Esophagus squamous epithelium (tissue), 5 donors: Measurements from ENCODE around the gene CALML5. TPM values are rescaled to one million over a fixed set of nuclear protein-coding genes. Genes with fewer than 3 reads are reported as not detected.

Experiments
- DNase-seq: peaks from one replicate; lab custom pipeline; 2025; lab: John Stamatoyannopoulos, UW
- H3K27ac ChIP-seq, 4 donors: fragments of 200-600 bp; sonication (generic); one replicate each; pipeline ENCODE4 v1.5.1; 2016 to 2019; ENCODE audit warnings: mild to moderate bottlenecking in 1 of 4
- H3K27me3 ChIP-seq, 4 donors: fragments of 200-600 bp; sonication (generic); 1 replicate in 3 of 4; 2 replicates in 1 of 4; pipeline versions ENCODE4 v1.5.1 to v1.6.0; 2017 to 2021; ENCODE audit warnings: antibody characterized with exemption in 1 of 4
- H3K36me3 ChIP-seq, 3 donors: fragments of 200-600 bp; sonication (generic); one replicate each; pipeline ENCODE4 v1.5.1; 2016 to 2019
- H3K4me1 ChIP-seq, 3 donors: fragments of 200-600 bp; sonication (generic); one replicate each; pipeline ENCODE4 v1.5.1; 2017 to 2019
- H3K4me3 ChIP-seq, 4 donors: fragments of 200-600 bp; sonication (generic); 1 replicate in 3 of 4; 2 replicates in 1 of 4; pipeline ENCODE4 v1.5.1; 2016 to 2019; ENCODE audit warnings: mild to moderate bottlenecking in 2 of 4, moderate library complexity in 1 of 4
- H3K9me3 ChIP-seq, 3 donors: fragments of 200-600 bp; sonication (generic); one replicate each; pipeline ENCODE4 v1.5.1; 2016 to 2019
- CTCF ChIP-seq, 6 experiments: fragments of 450-650 bp in 4 of 6; fragments of 200-600 bp in 2 of 6; sonication (generic) in 2 of 6; IDR thresholded peaks; one replicate each; pipeline ENCODE4 v1.5.1; 2016 to 2019; ENCODE audit warnings: antibody characterized with exemption in 6 of 6, mild to moderate bottlenecking in 4 of 6, moderate library complexity in 4 of 6
- POLR2A ChIP-seq, 4 donors: fragments of 450-650 bp; IDR thresholded peaks; one replicate each; pipeline ENCODE4 v1.6.1; 2017; ENCODE audit warnings: antibody characterized with exemption in 4 of 4, mild to moderate bottlenecking in 4 of 4, moderate library complexity in 3 of 4
- whole genome bisulfite sequencing, 2 donors: methylation state at CpG; one replicate each; pipeline ENCODE4 v1.1.5; 2018; 5-methylcytosine and 5-hydroxymethylcytosine counted together
- intact Hi-C: fragments of 100-400 bp; cut with DNase I; formaldehyde crosslinking; loops from one replicate; pipeline ENCODE4 v1.15.0; 2022
- total RNA-seq, 4 donors: library from RNA; depleted of rRNA; stranded (reverse); fragments of >200 nt; gene quantifications; one replicate each; pipeline ENCODE4 v1.1.0, GENCODE V29; 2016
- donor health status: DM: yes; HTN: yes; CAD: no.

The CALML5 gene
- total RNA-seq, 4 donors from 2014 or later, result 14.5 to 148 (median 22.6) TPM

GRCh38 chr10:5523796-5524574 is 24.6 kb upstream of the CALML5 start:
- DNase-seq, result no peak
- 77 to 80% methylated on average over 7 to 11 of the region's 11 CpGs for WGBS, 2 donors
- Histone ChIP-seq H3K9me3 (no peaks in the 10 kb centered on the region), H3K27me3 (no peaks in the 10 kb centered on the region), H3K4me3 (peak overlapping the region in 3 of 4 donors; percentile 57 to 70 (median 60)), H3K4me1 (peaks cover 5 to 48% (median 6%) of the 10 kb centered on the region in 3 donors), H3K27ac (peak overlapping the region; percentile 88 to 93 (median 92)), H3K36me3 (no peaks in the 10 kb centered on the region)
- TF ChIP-seq CTCF (IDR thresholded peaks at IDR 0.05) (no peak), POLR2A (IDR thresholded peaks at IDR 0.05) (no peak)
- intact Hi-C loops, result no loop called here

- Histone ChIP-seq H3K9me3 (no peaks in the 10 kb centered on the region), H3K4me3 (no peak overlapping the region), H3K27me3 (no peaks in the 10 kb centered on the region), H3K27ac (no peak overlapping the region), H3K4me1 (peaks cover 5 to 38% (median 5%) of the 10 kb centered on the region in 3 donors), H3K36me3 (no peaks in the 10 kb centered on the region)
- intact Hi-C loops, result no loop called here
- DNase-seq, result no peak
- TF ChIP-seq POLR2A (IDR thresholded peaks at IDR 0.05), result no peak
- no peak for TF ChIP-seq CTCF (IDR thresholded peaks at IDR 0.05)
- 79 to 90% methylated on average over 3 to 4 of the region's 7 CpGs for WGBS, 2 donors
These were observed 23.7 kb upstream of the CALML5 start for GRCh38 chr10:5522913-5523560.

GRCh38 chr10:5519054-5519453 is 19.7 kb upstream of the CALML5 start:
- no peak overlapping the region for H3K27ac ChIP-seq
- no peaks in the 10 kb centered on the region for H3K27me3 ChIP-seq
- H3K4me1 ChIP-seq, result peaks cover 0 to 18% (median 0%) of the 10 kb centered on the region in 3 donors
- DNase-seq, result no peak
- no peak for TF ChIP-seq POLR2A (IDR thresholded peaks at IDR 0.05)
- TF ChIP-seq CTCF (IDR thresholded peaks at IDR 0.05), result no peak
- H3K4me3 ChIP-seq, result no peak overlapping the region
- WGBS, 2 donors, result 88 to 92% methylated on average over 3 of the region's 3 CpGs
- no peaks in the 10 kb centered on the region for H3K9me3 ChIP-seq
- H3K36me3 ChIP-seq, result no peaks in the 10 kb centered on the region
- intact Hi-C loops, result no loop called here

GRCh38 chr10:5518143-5518542 is 18.8 kb upstream of the CALML5 start:
- 25 to 70% methylated on average over 4 to 5 of the region's 5 CpGs for WGBS, 2 donors

More at GRCh38 chr10:5518143-5518542, 18.8 kb upstream of the CALML5 start:
- Histone ChIP-seq H3K9me3 (no peaks in the 10 kb centered on the region), H3K36me3 (no peaks in the 10 kb centered on the region), H3K27ac (no peak overlapping the region), H3K27me3 (no peaks in the 10 kb centered on the region), H3K4me1 (peaks cover 0 to 18% (median 3%) of the 10 kb centered on the region in 3 donors), H3K4me3 (no peak overlapping the region)
- TF ChIP-seq CTCF (IDR thresholded peaks at IDR 0.05), result no peak
- no peak for TF ChIP-seq POLR2A (IDR thresholded peaks at IDR 0.05)
- no peak for DNase-seq
- intact Hi-C loops, result no loop called here
